Mucosa of descending colon (tissue), 3 donors: Measurements from ENCODE around the gene PTPRN2. TPM values are rescaled to one million over a fixed set of nuclear protein-coding genes. Genes with fewer than 3 reads are reported as not detected.

Experiments used
- ATAC-seq: fragments of 200-7000 bp; cut with Tn5 transposase; one replicate; pipeline ENCODE4 v1.9.1; 2020; ENCODE audit warnings: mild to moderate bottlenecking, moderate library complexity
- DNase-seq, 3 donors: peaks; one replicate each; pipeline ENCODE4 v3.0.0-alpha.2; 2020
- H3K36me3 ChIP-seq: fragments of 200-600 bp; one replicate; pipeline ENCODE4 v1.8.0; 2021; ENCODE audit warnings: low read depth, mild to moderate bottlenecking
- H3K4me1 ChIP-seq: fragments of 200-600 bp; one replicate; pipeline ENCODE4 v1.8.0; 2021; ENCODE audit warnings: low read depth, mild to moderate bottlenecking
- H3K4me3 ChIP-seq: fragments of 200-600 bp; one replicate; pipeline ENCODE4 v1.8.0; 2021; ENCODE audit warnings: mild to moderate bottlenecking
- H3K9me3 ChIP-seq: fragments of 200-600 bp; one replicate; pipeline ENCODE4 v1.8.0; 2021; ENCODE audit warnings: mild to moderate bottlenecking
- CTCF ChIP-seq: fragments of 200-600 bp; IDR thresholded peaks from one replicate; pipeline ENCODE4 v1.8.0; 2022; ENCODE audit warnings: antibody characterized with exemption, mild to moderate bottlenecking
- intact Hi-C, 2 donors: fragments of 100-400 bp; cut with DNase I in 1 of 2; cut with micrococcal nuclease in 1 of 2; formaldehyde crosslinking; loops; one replicate each; pipeline versions ENCODE4 v1.11.0 to v1.11.1; 2022; cut with DNase I, micrococcal nuclease
- total RNA-seq, 3 donors: library from RNA; stranded (reverse); fragmentation: NEBNext Ultra II Directional in 2 of 3; extraction: Animal tissue kit (Norgen Biotek cat#: 25700) in 2 of 3; gene quantifications; one replicate each; pipeline versions ENCODE4 v1.2.1 to v1.2.4, GENCODE V29; 2021 to 2023
- donor health status: DM: no; HTN: no; CAD: no; lungs with moderate emphysema.
- donor health status: DM: no; HTN: no; CAD: no.
- donor health status: DM: no; HTN: yes; CAD: no.

Gene PTPRN2
- total RNA-seq, 3 donors from 2014 or later, result 12.5 to 28.0 (median 26.2) TPM

- intact Hi-C loops, result no loop called here
- ATAC-seq, result no peak
- Histone ChIP-seq H3K36me3 (no peaks in the 10 kb centered on the region), H3K9me3 (no peaks in the 10 kb centered on the region), H3K4me3 (no peak overlapping the region), H3K4me1 (no peaks in the 10 kb centered on the region)
- TF ChIP-seq CTCF, result no peak
- DNase-seq, result no peak
Measured at GRCh38 chr7:157840174-157840913, 747.3 kb downstream of the PTPRN2 start.

- no peak for DNase-seq
- no peaks in the 10 kb centered on the region for H3K36me3 ChIP-seq
- ATAC-seq, result no peak
- no peaks in the 10 kb centered on the region for H3K9me3 ChIP-seq
- TF ChIP-seq CTCF, result no peak
- H3K4me1 ChIP-seq, result no peaks in the 10 kb centered on the region
- intact Hi-C loops, result no loop called here
- no peak overlapping the region for H3K4me3 ChIP-seq
Measured at GRCh38 chr7:157839672-157840167, 747.9 kb downstream of the PTPRN2 start.

- no peaks in the 10 kb centered on the region for H3K36me3 ChIP-seq
- H3K4me1 ChIP-seq, result no peaks in the 10 kb centered on the region
- no peak for ATAC-seq
- intact Hi-C loops, result no loop called here
- no peaks in the 10 kb centered on the region for H3K9me3 ChIP-seq
- DNase-seq, result no peak
- TF ChIP-seq CTCF, result no peak
- H3K4me3 ChIP-seq, result no peak overlapping the region
Measured at GRCh38 chr7:157839226-157839625, 748.4 kb downstream of the PTPRN2 start.

GRCh38 chr7:157837561-157837960, 750.1 kb downstream of the PTPRN2 start:
- intact Hi-C loops, result no loop called here
- DNase-seq, result no peak
- H3K36me3 ChIP-seq, result no peaks in the 10 kb centered on the region
- no peak for TF ChIP-seq CTCF
- no peaks in the 10 kb centered on the region for H3K9me3 ChIP-seq
- no peaks in the 10 kb centered on the region for H3K4me1 ChIP-seq
- no peak overlapping the region for H3K4me3 ChIP-seq
- no peak for ATAC-seq

GRCh38 chr7:157837047-157837446, 750.6 kb downstream of the PTPRN2 start:
- intact Hi-C loops, result no loop called here
- no peak for ATAC-seq

More at GRCh38 chr7:157837047-157837446, 750.6 kb downstream of the PTPRN2 start:
- H3K4me1 ChIP-seq, result no peaks in the 10 kb centered on the region
- no peak for TF ChIP-seq CTCF
- DNase-seq, result no peak
- H3K36me3 ChIP-seq, result no peaks in the 10 kb centered on the region
- no peak overlapping the region for H3K4me3 ChIP-seq
- no peaks in the 10 kb centered on the region for H3K9me3 ChIP-seq
